DND-41 (cell line): ENCODE results near the gene C1orf74.
"Not testable (repeated sequence)": the region's sequence is repeated elsewhere in the genome, so short reads cannot be mapped to it uniquely, and the experiment has no call there.

Experiments used
- ATAC-seq: fragments of 200-7000 bp; cut with Tn5 transposase; 3 replicates; pipeline ENCODE4 v1.9.1; 2021; ENCODE audit warnings: low read depth; ENCODE audit not compliant: insufficient read depth
- DNase-seq: peaks from one replicate; pipeline ENCODE4 v3.0.0-alpha.2; 2020
- H2AFZ ChIP-seq: 2 replicates; pipeline ENCODE4 v1.6.0; 2012; ENCODE audit warnings: low read depth, low read length
- H3K27ac ChIP-seq: 2 replicates; pipeline ENCODE4 v1.5.1; 2012; ENCODE audit warnings: low read length, inconsistent platforms
- H3K27me3 ChIP-seq: fragments of 200-600 bp; sonication (generic); 2 replicates; pipeline ENCODE4 v1.6.0; 2012; ENCODE audit warnings: low read length, mild to moderate bottlenecking, inconsistent platforms; ENCODE audit not compliant: insufficient read depth, poor library complexity
- H3K36me3 ChIP-seq: 2 replicates; pipeline ENCODE4 v1.5.1; 2012; ENCODE audit warnings: low read length, inconsistent platforms; ENCODE audit not compliant: insufficient read depth
- H3K4me1 ChIP-seq: 2 replicates; pipeline ENCODE4 v1.5.1; 2012; ENCODE audit warnings: mild to moderate bottlenecking, low read length; ENCODE audit not compliant: insufficient read depth
- H3K4me2 ChIP-seq: 2 replicates; pipeline ENCODE4 v1.6.0; 2012; ENCODE audit warnings: mild to moderate bottlenecking, moderate library complexity, low read length, inconsistent platforms; ENCODE audit not compliant: insufficient read depth
- H3K4me3 ChIP-seq, 2 experiments: fragments of 200-600 bp in 1 of 2; shearing (Covaris generic) in 1 of 2; 2 replicates each; pipeline ENCODE4 v1.5.1; 2012 to 2016; ENCODE audit warnings: inconsistent platforms in 2 of 2, low read length in 2 of 2, mild to moderate bottlenecking in 2 of 2, low read depth in 1 of 2, moderate library complexity in 1 of 2
- H3K79me2 ChIP-seq: 2 replicates; pipeline ENCODE4 v1.6.0; 2012; ENCODE audit warnings: low read length, inconsistent platforms; ENCODE audit not compliant: insufficient read depth
- H3K9ac ChIP-seq: 2 replicates; pipeline ENCODE4 v1.6.0; 2012; ENCODE audit warnings: low read depth, mild to moderate bottlenecking, inconsistent platforms, low read length, moderate library complexity
- H3K9me3 ChIP-seq: 2 replicates; pipeline ENCODE4 v1.5.1; 2012; ENCODE audit warnings: low read length, moderate library complexity, mild to moderate bottlenecking, inconsistent platforms; ENCODE audit not compliant: insufficient read depth, severe bottlenecking
- H4K20me1 ChIP-seq: 2 replicates; pipeline ENCODE4 v1.6.0; 2012; ENCODE audit warnings: low read length; ENCODE audit not compliant: insufficient read depth
- EZH2 ChIP-seq: IDR thresholded peaks from 3 replicates; pipeline ENCODE4 v1.6.1; 2012; ENCODE audit warnings: borderline replicate concordance, low read depth, mild to moderate bottlenecking, moderate library complexity, low read length, inconsistent platforms; ENCODE audit not compliant: severe bottlenecking
- TF ChIP-seq, protein P1 (sequence below): IDR thresholded peaks from 2 replicates; pipeline ENCODE4 v1.5.1; 2012; ENCODE audit warnings: borderline replicate concordance, low read length, moderate library complexity, mild to moderate bottlenecking; ENCODE audit not compliant: poor library complexity, severe bottlenecking; ENCODE audit errors: extremely low read depth

Gene C1orf74

DNA sequence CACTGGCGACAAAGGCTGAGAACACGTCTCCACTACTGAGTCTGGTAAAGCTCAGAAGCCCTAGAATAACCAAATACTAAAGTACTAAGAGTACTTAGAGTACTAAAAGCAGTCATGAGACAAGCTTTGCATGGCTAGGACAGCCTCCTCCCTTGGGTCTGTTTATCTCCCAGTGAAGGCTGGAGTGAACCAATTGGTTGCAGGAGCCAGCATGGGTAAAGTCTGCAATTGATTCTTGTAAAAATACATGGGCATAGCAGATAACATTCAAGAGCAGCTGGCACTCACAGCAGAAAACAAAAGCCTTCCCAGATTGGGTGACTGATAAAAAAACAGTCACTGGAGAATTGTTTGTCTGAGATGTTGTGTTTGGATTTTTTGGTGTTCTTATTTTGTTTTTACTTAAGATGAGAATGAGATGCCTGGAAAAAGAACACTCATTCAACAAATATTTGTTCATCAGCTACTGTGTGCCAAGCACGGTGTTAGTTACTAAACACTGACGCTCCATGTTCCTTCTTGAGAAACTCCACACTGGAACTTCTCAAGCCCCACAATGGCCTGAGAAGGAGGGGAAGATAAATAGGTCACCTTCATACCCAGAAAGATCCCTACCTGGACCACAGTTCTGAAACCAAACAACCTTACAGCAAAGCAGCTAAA is 17.9 kb upstream of the C1orf74 start:
- Histone ChIP-seq H3K4me3 (no peak overlapping the region), H3K27ac (no peak overlapping the region), H3K36me3 (no peaks in the 10 kb centered on the region), H3K4me2 (no peak overlapping the region), H3K4me1 (no peaks in the 10 kb centered on the region), H3K79me2 (no peaks in the 10 kb centered on the region), H3K27me3 (peaks cover 4% of the 10 kb centered on the region), H3K9ac (no peak overlapping the region), H2AFZ (no peak overlapping the region), H3K9me3 (no peaks in the 10 kb centered on the region), H4K20me1 (no peaks in the 10 kb centered on the region)
- DNase-seq (no peak), ATAC-seq (no peak)
- TF ChIP-seq, protein P1, sequence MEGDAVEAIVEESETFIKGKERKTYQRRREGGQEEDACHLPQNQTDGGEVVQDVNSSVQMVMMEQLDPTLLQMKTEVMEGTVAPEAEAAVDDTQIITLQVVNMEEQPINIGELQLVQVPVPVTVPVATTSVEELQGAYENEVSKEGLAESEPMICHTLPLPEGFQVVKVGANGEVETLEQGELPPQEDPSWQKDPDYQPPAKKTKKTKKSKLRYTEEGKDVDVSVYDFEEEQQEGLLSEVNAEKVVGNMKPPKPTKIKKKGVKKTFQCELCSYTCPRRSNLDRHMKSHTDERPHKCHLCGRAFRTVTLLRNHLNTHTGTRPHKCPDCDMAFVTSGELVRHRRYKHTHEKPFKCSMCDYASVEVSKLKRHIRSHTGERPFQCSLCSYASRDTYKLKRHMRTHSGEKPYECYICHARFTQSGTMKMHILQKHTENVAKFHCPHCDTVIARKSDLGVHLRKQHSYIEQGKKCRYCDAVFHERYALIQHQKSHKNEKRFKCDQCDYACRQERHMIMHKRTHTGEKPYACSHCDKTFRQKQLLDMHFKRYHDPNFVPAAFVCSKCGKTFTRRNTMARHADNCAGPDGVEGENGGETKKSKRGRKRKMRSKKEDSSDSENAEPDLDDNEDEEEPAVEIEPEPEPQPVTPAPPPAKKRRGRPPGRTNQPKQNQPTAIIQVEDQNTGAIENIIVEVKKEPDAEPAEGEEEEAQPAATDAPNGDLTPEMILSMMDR: no peak
- no peak for TF ChIP-seq EZH2

DNA sequence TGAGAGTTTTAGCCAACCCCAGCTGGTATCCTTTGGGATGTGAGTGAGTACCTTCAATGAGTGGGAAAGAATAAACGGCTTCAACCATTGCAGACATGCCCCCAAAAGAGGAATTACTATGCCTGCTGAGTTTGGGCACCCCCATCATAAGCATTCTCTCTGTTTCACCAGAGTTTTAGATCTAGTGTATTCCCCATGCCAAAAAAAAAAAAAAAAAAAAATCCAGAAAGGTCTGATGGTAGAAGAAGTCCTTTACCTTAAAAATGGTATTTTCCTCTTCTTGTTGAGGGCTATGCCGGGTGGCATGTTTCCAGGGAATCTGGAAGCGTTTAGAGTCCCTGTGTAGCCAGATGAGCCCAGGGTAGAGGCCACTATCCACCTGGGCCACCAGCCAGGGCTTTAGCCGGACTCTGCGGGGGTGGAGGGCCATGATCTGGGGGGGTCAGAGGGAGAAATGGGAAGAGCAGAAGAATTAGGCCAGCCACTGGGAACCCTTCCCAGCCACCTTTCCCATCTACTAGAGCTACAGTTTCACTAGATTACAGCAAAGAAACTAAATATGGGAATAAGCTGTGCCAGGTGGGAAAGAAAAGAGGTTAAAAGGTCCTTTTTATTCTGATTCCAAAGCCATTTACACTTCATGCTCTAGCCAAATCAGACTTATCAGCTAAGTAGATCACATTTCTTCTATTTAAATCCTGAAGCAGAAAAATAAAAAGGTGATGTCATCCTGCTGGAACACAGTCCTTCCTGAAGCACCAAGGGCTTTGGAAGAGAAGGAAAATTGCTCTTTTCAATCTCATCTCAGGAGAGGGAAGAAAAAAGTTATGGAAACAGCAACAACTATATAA is 16.9 kb upstream of the C1orf74 start:
- no peak overlapping the region for H3K4me3 ChIP-seq
- H3K9me3 ChIP-seq: no peaks in the 10 kb centered on the region
- H4K20me1 ChIP-seq: no peaks in the 10 kb centered on the region
- no peak overlapping the region for H3K9ac ChIP-seq
- H3K4me1 ChIP-seq: no peaks in the 10 kb centered on the region
- no peak overlapping the region for H2AFZ ChIP-seq
- DNase-seq (no peak), ATAC-seq (no peak)
- no peaks in the 10 kb centered on the region for H3K36me3 ChIP-seq
- no peak overlapping the region for H3K4me2 ChIP-seq
- no peak overlapping the region for H3K27ac ChIP-seq
- H3K27me3 ChIP-seq: peaks cover 4% of the 10 kb centered on the region
- TF ChIP-seq EZH2: no peak
- TF ChIP-seq, protein P1: no peak
- H3K79me2 ChIP-seq: no peaks in the 10 kb centered on the region

DNA sequence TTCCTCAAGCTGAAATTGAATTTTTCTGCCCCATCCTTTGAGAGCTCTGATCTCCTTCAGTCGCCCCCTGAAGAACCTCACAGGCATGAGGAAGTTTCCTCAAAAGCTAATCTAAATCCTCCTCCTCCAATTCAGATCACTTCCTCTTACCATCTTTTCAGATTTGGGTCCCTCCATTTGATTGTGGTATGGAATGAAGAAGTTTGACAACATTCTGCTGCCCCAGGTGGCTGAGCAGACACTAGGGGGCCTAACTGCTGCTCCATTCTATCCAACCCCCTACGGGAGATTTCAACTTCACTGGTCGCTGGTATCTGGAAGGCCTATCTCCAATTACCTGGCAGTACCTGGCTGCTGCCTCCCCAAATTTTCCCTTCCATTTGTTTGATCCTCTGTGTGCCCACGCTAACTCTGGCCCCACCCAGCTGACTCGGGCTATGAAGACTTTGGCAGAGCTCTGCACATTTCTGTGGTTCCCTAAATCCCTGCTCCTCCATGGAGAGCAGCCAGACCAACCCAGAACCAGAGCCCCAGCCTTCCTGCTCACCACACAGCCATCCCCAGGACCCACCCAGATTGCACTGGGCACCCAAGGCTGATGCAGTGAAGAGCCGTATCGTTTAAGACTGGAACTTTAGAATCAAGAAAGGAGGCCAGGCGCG is 13.8 kb upstream of the C1orf74 start:
- Histone ChIP-seq H3K36me3 (no peaks in the 10 kb centered on the region), H2AFZ (no peak overlapping the region), H3K4me3 (no peak overlapping the region), H3K9ac (no peak overlapping the region), H3K4me2 (no peak overlapping the region), H4K20me1 (no peaks in the 10 kb centered on the region), H3K4me1 (no peaks in the 10 kb centered on the region), H3K27ac (no peak overlapping the region), H3K79me2 (no peaks in the 10 kb centered on the region), H3K27me3 (peaks cover 4% of the 10 kb centered on the region), H3K9me3 (no peaks in the 10 kb centered on the region)
- TF ChIP-seq EZH2: no peak
- TF ChIP-seq, protein P1: no peak
- ATAC-seq (no peak; the same call in 2 of the 3 replicates), DNase-seq (no peak)

DNA sequence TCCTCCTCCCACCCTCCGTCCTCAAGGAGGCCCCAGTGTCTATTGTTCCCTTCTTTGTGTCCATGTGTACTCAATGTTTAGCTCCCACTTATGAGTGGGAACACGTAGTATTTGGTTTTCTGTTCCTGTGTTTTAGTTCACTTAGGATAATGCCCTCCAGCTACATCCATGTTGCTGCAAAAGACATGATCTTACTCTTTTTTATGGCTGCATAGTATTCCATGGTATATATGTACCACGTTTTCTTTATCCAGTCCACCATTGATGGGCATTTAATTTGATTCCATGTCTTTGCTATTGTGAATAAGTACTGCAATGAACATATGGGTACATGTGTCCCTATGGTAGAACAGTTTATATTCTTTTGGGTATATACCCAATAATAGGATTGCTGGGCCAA is 9.4 kb upstream of the C1orf74 start:
- H3K4me3 ChIP-seq, H3K27me3 ChIP-seq, H3K79me2 ChIP-seq, H3K36me3 ChIP-seq, H3K9me3 ChIP-seq, H3K9ac ChIP-seq, DNase-seq, H2AFZ ChIP-seq, ATAC-seq, H3K4me1 ChIP-seq, H3K4me2 ChIP-seq, H4K20me1 ChIP-seq, H3K27ac ChIP-seq: not testable (repeated sequence)
